GM13976 (cell line): ENCODE results near the gene SH3BP2.

Source experiments
- DNase-seq: peaks from one replicate; pipeline ENCODE4 v3.0.0; 2012; ENCODE audit warnings: low spot score
- CTCF ChIP-seq: IDR thresholded peaks from 2 replicates; pipeline ENCODE4 v1.5.1; 2012; ENCODE audit warnings: borderline replicate concordance, mild to moderate bottlenecking; ENCODE audit not compliant: insufficient read depth; ENCODE audit errors: extremely low read depth, missing control alignments, control extremely low read depth
- in situ Hi-C: fragments of 300-500 bp; cut with MboI; formaldehyde crosslinking; loops from one replicate; pipeline ENCODE4 v1.12.0; 2022; ENCODE audit warnings: low sequenced_read_pairs, mixed read lengths, inconsistent platforms; ENCODE audit not compliant: unreplicated experiment

SH3BP2 gene

DNA sequence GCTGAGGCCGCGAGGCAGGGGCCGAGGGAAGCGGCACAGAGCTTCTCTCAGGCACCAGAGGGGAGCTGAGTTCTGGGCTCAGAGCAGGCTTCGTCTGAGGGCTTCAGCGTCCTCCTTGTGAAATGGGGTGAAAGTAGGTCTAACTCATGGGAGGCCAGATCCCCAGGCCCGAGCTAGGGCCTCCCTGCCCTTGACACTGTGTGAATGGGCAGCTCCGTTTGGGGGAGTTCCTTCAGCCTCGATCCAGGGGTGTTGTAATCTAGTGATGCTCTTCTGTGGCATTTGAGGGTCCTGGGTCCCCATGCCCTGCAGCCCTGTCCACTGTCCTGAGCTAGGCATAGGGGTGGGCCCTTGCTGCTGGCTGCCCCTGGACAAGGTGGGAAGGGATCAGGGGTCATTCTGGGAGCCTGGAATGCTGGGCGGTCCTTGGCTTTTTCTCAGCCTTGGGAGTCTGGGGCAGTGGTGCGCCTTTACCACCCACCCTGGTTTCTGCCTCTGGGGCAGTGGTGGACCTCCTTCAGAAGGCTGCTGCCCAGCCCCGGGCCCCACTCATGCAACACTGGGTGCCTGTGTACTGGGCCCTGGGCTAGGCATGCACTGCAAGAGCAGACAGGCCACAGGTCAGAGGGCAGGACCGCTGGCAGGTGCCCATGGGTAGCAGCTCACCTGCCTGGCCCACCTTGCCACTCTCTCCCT is 4.1 kb downstream of the SH3BP2 start:
- no peak for TF ChIP-seq CTCF
- in situ Hi-C loops, result no loop called here
- DNase-seq, result no peak

GRCh38 chr4:2797545-2798305 is 4.8 kb downstream of the SH3BP2 start:
- no peak for DNase-seq
- TF ChIP-seq CTCF, result no peak
- in situ Hi-C loops, result no loop called here

GRCh38 chr4:2798399-2799223 is 5.7 kb downstream of the SH3BP2 start:
- in situ Hi-C loops, result no loop called here
- DNase-seq, result peak; percentile 83
- no peak for TF ChIP-seq CTCF

- in situ Hi-C loops, result no loop called here
- TF ChIP-seq CTCF, result no peak
- DNase-seq, result no peak
Measured at GRCh38 chr4:2799224-2799911, 6.5 kb downstream of the SH3BP2 start.

- no peak for DNase-seq
- TF ChIP-seq CTCF, result peak; percentile 6
- in situ Hi-C loops, result no loop called here
Measured at GRCh38 chr4:2799971-2800690, 7.2 kb downstream of the SH3BP2 start.
